GM19463 (cell line): Measurements from ENCODE around the gene RASA2.

Experiments used
- ATAC-seq: cut with Tn5 transposase; IDR thresholded peaks from one replicate; pipeline ENCODE4 v1.9.1; 2021; ENCODE audit warnings: mild to moderate bottlenecking, moderate library complexity; ENCODE audit not compliant: unreplicated experiment

The RASA2 gene

GRCh38 chr3:141642215-141642614 lies 155.4 kb downstream of the RASA2 start:
- ATAC-seq = no peak

GRCh38 chr3:141643391-141643790 lies 156.6 kb downstream of the RASA2 start:
- ATAC-seq = no peak

- ATAC-seq = no peak
These were observed 157.0 kb downstream of the RASA2 start for GRCh38 chr3:141643796-141644195.

GRCh38 chr3:141644931-141645330 lies 158.1 kb downstream of the RASA2 start:
- peak; percentile 84 for ATAC-seq

- ATAC-seq = no peak
These were observed 160.1 kb downstream of the RASA2 start for GRCh38 chr3:141646760-141647561.

- ATAC-seq = no peak
These were observed 160.7 kb downstream of the RASA2 start for GRCh38 chr3:141647562-141647915.

GRCh38 chr3:141648055-141648910 lies 161.5 kb downstream of the RASA2 start:
- ATAC-seq = no peak

GRCh38 chr3:141649871-141650270 lies 163.0 kb downstream of the RASA2 start:
- ATAC-seq = no peak

GRCh38 chr3:141650783-141651182 lies 164.0 kb downstream of the RASA2 start:
- ATAC-seq = no peak

- no peak for ATAC-seq
These were observed 164.6 kb downstream of the RASA2 start for GRCh38 chr3:141651409-141651808.

GRCh38 chr3:141652349-141652748 lies 165.5 kb downstream of the RASA2 start:
- no peak for ATAC-seq

GRCh38 chr3:141653847-141654246 lies 167.0 kb downstream of the RASA2 start:
- no peak for ATAC-seq

- ATAC-seq = no peak
These were observed 169.0 kb downstream of the RASA2 start for GRCh38 chr3:141655801-141656200.

- ATAC-seq = no peak
These were observed 169.9 kb downstream of the RASA2 start for GRCh38 chr3:141656771-141657170.

GRCh38 chr3:141657516-141657915 lies 170.7 kb downstream of the RASA2 start:
- ATAC-seq = no peak

GRCh38 chr3:141659821-141660613 lies 173.2 kb downstream of the RASA2 start:
- no peak for ATAC-seq

- ATAC-seq = no peak
These were observed 173.8 kb downstream of the RASA2 start for GRCh38 chr3:141660614-141660947.

- ATAC-seq = no peak
These were observed 174.7 kb downstream of the RASA2 start for GRCh38 chr3:141661229-141662196.

- ATAC-seq = no peak
These were observed 177.2 kb downstream of the RASA2 start for GRCh38 chr3:141663993-141664392.
